RPMI7951 (cell line): Measurements from ENCODE around the gene MRPL53. TPM values are rescaled to one million over a fixed set of nuclear protein-coding genes. Genes with fewer than 3 reads are reported as not detected.
"Not testable (repeated sequence)": the region's sequence is repeated elsewhere in the genome, so short reads cannot be mapped to it uniquely, and the experiment has no call there.

Source experiments
- DNase-seq: peaks from one replicate; pipeline ENCODE4 v3.0.0-alpha.2; 2012; ENCODE audit warnings: low read depth
- total RNA-seq: library from RNA; depleted of rRNA; stranded (reverse); fragments of >200 nt; shearing (Covaris generic); gene quantifications from 2 replicates; pipeline ENCODE4 v1.2.3, GENCODE V29; 2014

Gene MRPL53
- total RNA-seq, 1 experiment from 2014 or later, result 86.4 TPM

DNA sequence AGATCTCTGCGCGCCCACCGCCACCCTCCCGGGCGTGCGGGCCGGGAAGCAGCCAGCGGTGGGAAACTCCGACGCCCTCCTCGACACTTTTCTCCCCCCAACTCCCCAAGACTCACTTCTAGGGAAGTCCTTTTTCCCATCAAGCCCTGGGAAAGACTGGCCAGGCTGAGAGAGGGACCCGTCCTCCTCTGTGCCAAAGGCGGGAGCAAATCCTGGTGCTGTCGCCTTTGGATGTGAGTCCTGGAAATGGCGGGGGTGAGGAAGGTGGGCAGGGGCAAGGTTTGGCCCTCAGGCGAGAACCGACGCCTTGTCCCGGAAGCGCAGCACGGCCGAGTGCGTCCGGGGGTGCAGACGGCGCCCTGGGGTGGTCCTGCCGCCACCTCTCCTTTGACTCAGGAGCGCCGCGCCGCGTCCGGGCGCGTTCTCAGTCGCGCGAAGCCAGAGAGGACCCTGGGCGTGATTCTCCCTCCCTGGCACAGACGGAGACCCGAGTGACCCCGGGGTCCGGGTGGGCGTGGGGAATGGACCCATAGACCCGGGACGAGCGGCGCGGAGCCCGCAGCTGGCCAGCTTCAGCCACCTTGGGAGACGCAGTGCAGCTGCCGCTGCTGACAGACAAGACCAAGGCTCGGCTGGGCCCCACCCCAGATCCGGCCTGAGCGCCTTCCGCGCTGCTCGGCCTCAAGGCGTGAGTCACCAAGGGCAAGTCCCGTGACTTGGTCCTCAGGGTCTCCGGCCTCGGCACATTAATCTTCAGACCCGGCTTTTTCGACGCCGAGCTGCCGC lies 30.4 kb upstream of the MRPL53 start:
- peak; percentile 88 for DNase-seq

DNA sequence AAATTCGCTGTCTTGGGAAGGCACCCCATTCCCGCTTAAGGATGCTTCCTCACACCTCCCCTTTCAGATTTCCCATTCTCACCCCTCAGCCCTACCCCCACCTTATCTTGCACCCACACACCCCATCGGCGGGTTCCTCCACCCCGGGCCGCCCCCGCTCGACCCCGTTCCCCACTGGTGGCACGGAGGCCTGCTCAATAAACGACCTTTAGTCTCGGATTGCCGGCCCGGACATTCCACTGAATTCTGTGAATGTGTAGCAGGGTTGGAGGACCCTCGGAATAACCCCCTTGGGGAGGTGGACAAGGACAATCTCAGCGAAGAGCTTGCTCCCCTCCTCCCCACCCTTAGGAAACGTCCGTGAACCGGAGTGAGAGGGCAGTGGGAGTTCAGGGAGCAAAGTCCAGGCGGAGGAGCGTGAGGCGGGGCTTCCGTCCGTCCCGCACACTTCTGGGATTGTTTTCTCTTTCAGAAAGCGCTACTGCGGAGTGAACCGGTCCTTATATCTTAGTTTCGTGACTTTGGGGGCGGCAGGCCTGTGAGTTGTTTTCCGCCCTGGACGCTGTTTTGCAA lies 29.8 kb upstream of the MRPL53 start:
- peak; percentile 27 for DNase-seq

DNA sequence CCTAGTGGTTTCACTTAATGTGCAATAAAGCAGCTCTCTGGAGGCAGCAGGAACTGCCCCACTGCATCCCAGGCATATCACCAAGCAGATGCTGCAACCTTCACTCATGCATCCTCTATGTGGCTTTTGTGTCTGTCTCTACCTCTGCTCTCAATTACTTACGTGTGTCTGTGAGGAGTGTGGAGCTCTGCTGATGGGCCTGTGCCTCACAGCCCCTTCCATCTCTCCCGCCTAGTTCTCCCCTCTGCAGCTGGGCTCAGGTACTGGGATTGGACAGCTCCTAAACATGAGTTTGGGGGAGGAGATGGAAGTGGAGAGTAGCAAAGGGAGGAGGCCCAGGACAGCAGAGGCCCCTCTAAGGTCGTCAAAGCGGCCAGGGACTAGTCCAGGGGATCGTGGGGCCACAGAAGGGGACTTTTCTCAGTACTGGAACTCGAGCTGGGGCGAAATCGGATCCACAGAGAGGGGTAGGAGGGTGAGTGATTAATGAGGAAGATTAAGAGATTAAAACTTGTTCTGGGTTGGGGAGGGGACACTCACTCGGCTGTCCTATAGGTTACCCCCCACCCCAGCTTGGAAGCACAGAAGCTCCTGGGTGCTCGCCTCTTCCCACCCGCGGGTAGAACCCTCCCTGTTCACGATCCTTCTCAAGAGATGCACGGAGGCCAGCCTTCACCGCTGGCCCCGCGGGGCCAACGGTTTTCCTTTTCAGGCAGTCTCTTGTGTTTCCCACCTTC lies 29.0 kb upstream of the MRPL53 start:
- no peak for DNase-seq

DNA sequence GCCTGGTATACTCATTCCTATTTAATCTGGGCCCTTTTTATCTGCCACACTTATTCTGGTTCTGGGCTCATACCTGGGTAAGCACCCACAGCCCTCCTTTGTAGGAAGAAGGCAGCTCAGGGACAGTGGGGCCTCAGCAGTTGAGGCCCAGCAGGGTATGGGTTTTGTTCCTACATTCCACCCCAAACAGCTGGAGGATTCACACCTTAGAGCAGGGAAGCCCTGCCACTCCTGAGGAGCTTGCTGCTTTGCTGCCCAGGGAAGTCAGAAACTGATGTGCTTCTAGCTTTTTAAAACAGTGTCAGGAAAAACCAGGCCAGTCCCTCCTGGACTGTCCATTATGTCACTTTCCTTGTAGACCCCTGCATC lies 28.1 kb upstream of the MRPL53 start:
- DNase-seq, result no peak

DNA sequence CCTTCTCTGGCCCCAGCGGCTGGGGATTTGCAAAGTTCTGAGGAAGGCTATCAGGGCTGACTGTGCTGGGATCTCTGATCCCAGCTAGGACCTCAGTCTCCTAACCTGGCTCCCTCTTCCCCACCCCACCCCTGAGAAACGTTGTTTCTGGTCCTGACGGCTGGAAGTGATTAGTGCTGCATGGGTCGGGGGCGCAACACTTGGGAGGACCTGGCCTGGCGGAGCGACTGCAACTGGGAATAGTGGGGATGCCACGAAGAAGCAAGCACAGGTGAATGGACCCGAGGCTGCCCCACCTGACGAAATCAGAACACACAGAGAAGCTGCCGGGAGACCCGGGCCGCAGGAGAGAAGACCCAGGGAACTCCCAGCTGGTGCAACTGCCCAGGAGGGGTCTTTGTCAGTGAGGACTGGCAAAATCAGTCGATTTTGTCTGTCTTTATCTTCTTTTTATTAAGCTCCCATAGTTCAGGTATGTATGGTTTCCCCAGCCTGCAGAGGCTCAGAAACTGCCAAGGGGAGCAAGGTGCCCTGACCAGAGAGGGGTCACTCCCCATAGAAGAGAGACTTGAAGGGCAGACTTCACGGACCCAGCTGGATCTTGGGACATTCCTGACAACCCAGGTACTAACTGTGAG lies 27.6 kb upstream of the MRPL53 start:
- no peak for DNase-seq

DNA sequence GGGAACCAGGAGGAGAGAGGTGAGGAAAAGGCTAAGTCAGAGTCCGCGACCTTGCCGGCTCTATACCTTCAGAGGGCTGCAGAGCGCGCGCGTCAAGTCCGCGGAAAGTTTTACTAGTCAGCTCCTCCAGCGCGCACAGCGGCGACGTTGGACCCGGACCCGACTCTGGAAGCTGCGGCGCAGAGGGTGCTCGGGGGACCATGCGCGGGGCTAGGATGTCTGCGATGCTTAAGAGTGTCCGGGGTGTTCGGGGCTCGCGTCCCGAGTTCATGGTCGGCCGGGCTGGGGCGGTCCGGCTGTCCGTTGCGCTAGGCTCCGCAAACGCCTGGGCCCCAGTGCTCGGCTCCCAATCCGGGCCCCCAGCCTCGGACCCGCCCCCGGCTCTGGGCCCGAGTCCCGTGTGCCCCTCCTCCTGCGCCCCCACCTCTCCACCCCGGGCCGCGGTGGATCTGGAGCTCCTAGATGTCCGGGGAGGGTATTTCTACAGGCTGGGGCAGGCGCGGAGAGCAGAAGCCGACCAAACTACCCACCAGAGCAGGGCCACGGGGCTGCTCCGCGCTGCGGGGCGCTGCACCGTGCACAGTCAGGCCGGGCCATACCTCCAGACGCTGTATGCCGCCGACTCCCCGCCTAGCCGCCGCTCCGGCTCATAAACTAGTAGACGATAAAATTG lies 26.9 kb upstream of the MRPL53 start, which contains the start of gene LBX2:
Gene LBX2, minus strand, starts transcription at position 337 of the 673 bp plus-strand sequence. Its CDS starts 66 bp downstream, at position 271.
- no peak for DNase-seq

DNA sequence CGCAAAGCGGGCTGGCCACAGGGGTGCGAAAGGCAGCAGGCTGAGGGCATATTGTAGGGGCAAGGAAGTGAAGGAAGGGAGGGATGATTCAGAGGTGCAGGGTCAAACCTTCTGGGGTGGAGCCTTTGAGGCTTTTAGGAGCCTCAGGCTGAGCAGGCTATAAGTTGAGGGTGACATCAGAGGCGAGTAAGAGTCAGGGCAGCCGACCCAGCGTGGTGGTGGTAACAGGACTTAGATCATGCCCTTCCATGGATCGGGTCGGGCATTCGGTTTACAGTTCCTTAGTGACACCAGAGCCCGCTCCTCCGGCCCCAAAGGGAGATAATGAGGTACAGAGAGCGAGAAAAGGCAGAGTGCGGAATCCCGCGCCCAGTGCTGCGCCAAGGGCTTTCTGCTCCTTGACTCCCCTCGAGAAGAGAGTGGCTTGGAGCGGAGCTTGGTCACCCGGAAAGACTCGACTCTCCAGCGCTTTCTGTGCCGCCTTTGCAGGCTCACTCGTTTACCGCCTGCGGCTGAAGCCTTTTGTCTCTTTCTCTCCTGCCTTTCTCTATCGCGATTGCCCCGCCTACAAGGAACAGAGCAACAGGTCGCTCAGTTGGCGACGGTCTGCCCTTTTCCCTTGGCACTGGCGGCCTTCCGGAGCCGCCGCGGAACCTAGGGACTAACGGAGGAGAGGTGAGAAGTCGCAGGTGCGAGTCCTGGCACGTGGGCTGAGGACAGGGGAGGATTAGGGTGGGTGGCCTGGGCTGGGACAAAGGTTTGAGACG lies 26.2 kb upstream of the MRPL53 start:
- DNase-seq, result peak; percentile 61

DNA sequence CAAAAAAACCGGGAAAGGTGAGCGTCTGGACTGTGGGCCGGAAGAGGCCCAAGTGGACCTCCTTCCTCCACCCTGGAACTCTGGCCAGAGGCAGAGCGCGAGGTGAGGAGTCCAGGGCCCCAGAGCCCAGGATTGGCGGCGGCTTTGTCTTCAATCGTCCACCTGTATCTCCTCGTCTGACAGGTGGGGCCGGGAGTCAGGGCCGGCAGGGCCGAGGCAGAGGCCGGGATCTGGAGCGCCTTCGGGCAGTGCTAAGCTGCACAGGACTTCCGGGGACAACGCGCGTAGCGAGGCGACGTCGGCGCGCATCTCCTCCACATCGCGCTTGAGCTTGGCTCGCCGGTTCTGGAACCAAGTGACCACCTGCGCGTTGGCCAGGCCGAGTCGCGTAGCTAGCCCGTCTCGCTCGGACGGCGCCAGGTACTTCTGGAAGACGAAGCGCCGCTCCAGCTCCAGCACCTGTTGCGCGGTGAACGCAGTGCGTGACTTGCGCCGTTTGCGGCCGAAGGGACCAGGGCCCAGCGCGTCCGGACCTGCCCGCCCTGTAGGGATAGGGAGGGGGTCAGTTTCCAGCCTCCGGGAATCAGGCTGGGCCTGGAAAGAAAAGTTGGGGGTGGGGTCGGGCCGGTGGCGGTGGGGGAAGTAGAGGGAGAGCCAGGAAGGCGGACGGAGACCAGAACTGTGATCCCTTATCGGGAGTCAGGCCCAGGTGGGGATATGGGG lies 25.5 kb upstream of the MRPL53 start:
- no peak for DNase-seq

DNA sequence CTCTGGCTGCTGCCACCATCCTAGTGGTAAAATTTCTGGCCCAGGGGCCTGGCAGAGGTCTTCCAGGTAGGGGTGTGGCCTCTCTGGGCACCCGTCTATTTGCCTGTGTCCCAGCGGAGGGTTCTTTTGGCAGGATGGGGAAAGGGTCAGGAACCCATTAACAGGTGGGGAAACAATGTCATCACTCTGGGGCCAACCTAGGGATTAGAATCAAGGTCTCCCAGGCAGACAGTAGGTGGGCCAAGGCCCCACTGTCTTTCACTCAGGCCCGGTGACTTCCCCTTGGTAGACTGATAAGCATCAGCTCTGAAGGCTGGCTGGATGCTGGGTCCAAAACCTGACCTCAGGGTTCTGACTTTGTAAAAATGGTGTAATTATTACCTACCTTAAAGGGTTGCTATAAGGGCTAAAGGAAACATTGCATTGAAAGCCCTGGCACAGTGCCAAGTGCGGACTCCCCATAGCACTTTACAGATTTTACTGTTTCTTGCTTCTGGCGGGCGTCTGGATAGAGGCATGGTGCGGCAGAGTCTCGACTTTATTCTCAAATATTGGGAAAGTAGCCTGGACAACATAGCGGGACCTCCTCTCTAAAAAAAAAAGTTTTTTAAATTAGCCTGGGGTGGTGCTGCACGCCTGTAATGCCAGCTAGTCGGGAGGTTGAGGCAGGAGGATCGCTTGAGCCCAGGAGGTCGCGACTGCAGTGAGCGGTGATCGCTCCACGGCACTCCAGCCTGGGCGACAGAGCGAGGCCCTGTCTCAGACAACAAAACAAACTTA lies 24.7 kb upstream of the MRPL53 start:
- no peak for DNase-seq

DNA sequence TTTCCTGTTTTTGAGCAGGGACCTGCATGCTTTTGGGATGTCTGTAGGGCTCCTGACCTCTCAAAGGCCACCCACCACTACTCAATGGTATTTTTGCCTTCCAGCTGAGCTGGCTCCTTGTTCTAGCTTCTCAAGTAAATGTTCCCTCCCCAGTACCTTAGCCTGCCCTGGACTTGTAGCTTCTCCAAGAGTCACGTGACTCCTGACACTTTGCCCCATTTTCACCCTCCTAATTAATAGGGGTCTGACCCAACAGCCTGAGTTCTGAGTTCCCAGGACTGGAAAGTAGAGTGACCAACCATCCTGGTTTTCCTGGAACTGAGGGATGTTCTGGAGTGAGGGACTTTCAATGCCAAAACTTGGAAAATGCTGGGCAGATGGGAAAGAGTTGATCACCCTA lies 23.0 kb upstream of the MRPL53 start:
- DNase-seq, result no peak

DNA sequence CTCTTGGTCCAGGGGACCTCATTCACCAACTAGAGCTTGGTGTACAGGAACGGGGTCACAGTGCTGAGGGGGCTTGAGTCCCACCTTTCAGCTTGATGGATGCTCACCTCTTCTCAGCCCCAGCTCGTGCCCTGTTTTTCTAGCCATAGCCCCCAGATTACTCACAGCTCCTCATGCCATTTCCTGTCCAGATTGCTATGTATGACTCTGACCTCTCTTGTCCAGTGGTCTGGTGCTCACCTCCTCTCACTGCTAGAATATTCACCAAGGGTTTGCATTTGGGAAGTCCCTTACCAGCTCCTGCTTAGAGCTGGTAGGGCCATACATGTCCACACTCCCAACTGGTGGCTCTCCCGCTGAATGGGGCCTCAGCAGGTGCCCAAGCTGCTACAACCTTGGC lies 21.1 kb upstream of the MRPL53 start:
- DNase-seq, result no peak

DNA sequence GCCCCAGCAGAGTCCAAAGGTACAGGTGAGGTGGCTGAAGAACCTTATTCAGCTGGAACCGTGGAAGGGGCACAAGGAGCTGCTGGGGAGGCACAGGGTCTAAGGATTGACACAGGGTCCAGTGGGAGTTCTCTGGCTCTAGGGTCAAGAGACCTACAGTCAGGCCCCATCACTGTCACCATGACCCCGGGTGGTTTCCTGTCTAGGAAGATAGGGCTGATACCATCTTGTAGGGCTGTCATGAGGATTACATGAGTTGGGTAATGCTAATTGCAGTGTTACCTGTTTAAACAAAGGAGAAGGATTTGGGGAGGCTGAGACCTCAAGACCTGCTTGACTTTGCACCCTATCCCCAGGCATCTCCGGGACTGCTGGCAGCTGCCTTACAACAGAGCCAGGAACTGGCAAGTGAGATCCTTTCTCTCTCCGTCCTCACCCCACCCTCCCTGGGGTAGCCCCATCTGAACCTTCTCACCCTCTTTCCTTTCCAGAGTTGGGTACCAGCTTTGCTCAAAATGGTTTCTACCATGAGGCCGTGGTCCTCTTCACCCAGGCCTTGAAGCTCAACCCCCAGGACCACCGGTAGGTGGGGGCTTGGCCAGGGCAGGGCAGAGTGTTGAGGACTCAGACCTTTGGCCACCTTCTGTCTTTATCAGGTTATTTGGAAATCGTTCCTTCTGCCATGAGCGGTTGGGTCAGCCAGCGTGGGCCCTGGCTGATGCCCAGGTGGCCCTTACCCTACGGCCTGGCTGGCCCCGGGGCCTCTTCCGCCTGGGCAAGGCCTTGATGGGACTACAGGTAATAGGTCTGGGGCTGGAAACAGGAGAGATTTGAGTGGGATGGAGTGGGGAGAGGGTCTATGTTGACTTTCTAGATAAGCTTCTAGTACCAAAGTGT lies 19.4 kb upstream of the MRPL53 start:
- DNase-seq, result no peak

DNA sequence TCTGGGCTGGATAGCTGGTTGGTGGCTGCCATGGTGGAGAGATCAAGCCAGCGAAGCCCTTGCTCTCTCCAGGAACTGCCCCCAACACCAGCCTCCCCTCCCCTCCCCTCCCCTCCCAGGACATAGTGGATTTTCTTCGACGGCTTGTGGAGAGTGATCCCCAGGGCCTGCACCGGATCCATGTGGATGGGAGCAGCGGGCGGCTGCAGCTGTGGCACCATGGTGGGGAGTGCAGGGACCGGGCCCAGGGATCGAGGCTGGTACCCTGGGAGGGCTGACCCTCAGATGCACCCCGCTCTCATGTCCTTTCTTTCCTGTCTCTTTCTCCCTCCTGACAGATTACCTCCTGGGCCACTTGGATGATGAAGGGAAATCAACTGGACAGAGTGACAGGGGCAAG lies 17.4 kb upstream of the MRPL53 start:
- no peak for DNase-seq

DNA sequence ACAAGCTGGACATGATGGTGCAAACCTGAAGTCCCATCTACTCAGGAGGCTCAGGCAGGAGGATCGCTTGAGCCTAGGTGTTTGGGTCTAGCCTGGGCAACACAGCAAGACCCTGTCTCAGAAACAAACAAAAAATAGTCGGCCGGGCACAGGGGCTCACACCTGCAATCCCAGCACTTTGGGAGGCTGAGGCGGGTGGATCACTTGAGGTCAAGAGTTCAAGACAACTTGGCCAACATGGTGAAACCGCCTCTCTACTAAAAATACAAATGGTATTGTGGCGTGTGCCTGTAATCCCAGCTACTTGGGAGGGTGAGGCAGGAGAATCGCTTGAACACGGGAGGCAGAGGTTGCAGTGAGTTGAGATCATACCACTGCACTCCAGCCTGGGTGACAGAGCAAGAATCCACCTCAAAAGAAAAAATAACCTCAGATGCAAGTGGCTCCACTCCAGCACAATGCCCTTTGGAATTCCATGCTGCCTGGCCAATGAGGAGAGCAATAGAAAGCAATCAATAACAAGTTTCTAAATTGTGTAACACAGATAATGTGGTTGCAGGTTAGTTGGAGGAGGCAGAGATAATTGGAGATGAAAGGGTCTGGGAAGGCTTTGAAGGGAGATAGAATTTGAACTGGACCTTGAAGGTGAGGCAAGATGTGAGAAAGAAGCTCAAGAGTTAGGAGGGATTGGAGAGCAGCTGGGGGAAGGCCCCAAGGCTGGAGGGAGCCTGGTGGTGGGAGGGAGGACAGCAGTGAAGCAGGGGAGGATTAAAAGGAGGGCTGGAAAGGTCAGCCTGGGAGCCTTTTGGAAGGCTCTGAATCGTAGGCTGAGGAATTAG lies 16.4 kb upstream of the MRPL53 start:
- no peak for DNase-seq

DNA sequence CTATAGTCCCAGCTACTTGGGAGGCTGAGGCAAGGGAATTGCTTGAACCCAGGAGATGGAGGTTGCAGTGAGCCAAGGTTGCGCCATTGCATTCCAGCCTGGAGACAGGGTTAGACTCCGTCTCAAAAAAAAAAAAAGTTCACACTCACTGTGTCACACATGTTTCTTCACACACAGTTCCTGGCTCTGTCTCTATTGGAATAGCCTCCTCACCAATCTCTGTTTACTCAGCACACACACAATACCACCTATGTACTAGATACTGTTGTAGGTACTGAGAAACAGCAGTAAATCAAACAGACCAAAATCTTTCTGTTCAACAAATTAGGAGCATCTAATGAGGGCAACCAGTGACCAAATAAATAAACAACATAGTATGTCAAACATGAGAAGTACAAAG lies 13.7 kb upstream of the MRPL53 start:
- DNase-seq, result no peak

DNA sequence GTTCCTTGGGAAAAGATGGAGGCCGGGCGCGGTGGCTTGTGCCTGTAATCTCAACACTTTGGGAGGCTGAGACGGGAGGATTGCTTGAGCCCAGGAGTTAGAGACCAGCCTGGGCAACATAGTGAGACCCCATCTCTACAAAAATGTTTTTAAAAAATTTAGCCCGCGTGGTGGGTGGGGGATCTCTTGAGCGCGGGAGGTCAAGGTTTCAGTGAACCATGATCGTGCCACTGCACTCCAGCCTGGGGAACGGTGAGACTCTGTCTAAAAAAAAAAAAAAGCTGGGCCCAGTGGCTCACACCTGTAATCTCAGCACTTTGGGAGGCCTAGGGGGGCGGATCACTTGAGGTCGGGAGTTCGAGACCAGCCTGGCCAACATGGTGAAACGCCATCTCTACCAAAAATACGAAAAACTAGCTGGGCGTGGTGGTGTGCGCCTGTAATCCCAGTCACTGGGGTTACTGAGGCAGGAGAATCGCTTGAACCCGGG lies 11.2 kb upstream of the MRPL53 start:
- not testable (repeated sequence) for DNase-seq
